Stimulated activated naive CD4-positive, alpha-beta T cell treated with Interleukin-2 at 50 U/mL for 16 hours (primary cell): ENCODE results near the gene VWA7.
"Not testable (repeated sequence)": the region's sequence is repeated elsewhere in the genome, so short reads cannot be mapped to it uniquely, and the experiment has no call there.

Source experiments
- DNase-seq: peaks from one replicate; lab custom pipeline; 2025; lab: John Stamatoyannopoulos, UW

Gene VWA7

GRCh38 chr6:31776989-31777666 lies at the start of gene VWA7:
TSS of gene VWA7 (minus strand) at chr6:31777328. CDS start at chr6:31776779, 549 bp downstream.
- DNase-seq: peak; percentile 79

DNA sequence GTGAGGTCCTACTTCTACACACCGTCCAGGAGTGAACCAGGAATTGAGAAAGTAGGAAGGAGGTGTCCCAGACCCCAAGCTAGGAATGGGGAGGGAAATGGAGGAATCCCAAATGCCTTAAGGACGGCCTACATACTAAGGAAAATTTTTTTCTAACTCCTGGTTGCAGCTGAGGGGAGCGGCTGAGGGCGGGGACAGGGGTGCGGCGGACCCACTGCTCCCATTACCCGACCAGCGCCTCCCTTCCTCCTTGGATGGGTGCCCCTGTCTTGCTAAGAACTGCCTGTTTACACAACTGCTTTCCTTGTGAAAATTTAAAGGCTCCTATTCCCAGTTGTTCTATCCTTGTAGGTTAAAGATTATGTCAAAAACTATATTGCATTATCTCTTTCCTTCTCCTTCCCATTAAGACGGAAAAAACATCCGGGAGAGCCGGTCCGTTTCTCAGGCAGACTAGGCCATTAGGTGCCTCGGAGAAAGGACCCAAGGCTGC lies 49.7 kb upstream of the VWA7 start:
- peak; percentile 44 for DNase-seq

GRCh38 chr6:31825553-31825952 lies 48.4 kb upstream of the VWA7 start:
- DNase-seq: no peak

DNA sequence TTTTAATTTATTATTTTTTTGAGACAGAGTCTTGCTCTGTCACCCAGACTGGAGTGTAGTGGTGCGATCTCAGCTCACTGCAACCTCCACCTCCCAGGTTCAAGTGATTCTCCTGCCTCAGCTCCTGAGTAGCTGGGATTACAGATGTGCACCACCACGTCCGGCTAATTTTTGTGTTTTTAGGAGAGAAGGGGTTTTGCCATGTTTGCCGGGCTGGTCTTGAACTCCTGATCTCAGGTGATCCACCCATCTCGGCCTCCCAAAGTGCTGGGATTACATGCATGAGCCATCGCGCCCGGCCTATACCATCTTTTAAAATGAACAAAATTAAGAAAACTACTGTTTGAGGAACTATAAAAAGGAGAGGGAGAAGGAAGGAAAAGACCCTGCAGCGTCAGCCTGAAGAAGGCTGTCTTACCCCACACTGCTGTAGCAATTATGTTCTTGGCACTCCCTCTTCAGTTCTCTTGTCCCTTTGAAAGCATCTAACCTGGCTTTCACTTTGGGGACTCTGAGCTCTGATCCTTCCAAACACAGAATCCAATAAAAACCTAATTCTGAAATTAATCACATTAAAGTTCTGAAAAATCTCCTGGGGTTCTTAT lies 46.6 kb upstream of the VWA7 start:
- DNase-seq: not testable (repeated sequence)

GRCh38 chr6:31822036-31822821 lies 45.1 kb upstream of the VWA7 start:
- DNase-seq: peak; percentile 69

- peak; percentile 69 for DNase-seq
Observed at GRCh38 chr6:31821301-31822035, 44.3 kb upstream of the VWA7 start.

- not testable (repeated sequence) for DNase-seq
Observed at GRCh38 chr6:31820399-31820798, 43.3 kb upstream of the VWA7 start.

DNA sequence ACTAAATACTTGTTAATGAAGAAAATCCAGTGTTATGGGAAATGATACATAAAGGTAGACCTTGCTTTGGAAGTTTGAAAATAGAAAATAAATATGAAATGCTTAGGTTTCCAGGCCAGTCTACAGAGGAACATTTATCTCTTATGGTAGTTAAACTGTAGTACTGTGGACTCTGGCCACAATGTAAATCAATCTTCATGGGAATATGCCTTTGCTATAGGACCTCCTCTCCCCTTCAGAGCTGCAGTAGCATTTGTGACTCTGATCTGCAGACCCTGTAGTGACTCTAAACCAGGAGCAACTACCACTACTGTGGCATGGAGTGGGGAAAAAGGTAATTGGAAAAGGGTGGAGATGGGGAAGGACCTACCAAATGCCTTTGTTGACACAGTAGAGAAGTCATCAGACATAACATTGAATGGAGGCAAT lies 42.8 kb upstream of the VWA7 start:
- no peak for DNase-seq

GRCh38 chr6:31817929-31818511 lies 40.9 kb upstream of the VWA7 start:
- not testable (repeated sequence) for DNase-seq

- DNase-seq: not testable (repeated sequence)
Observed at GRCh38 chr6:31817133-31817928, 40.2 kb upstream of the VWA7 start.

DNA sequence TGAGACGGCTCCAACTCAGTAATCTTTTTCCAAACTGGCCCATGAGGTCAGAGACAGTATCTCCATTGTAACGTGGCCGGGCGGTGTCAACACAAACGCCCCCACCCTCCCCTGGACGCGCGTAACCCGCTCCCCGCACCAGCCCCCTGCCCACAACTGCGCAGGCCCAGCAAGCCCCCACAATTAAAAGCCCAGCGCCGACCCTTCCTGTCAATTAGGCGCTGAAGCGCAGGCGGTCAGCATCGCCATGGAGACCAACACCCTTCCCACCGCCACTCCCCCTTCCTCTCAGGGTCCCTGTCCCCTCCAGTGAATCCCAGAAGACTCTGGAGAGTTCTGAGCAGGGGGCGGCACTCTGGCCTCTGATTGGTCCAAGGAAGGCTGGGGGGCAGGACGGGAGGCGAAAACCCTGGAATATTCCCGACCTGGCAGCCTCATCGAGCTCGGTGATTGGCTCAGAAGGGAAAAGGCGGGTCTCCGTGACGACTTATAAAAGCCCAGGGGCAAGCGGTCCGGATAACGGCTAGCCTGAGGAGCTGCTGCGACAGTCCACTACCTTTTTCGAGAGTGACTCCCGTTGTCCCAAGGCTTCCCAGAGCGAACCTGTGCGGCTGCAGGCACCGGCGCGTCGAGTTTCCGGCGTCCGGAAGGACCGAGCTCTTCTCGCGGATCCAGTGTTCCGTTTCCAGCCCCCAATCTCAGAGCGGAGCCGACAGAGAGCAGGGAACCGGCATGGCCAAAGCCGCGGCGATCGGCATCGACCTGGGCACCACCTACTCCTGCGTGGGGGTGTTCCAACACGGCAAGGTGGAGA lies 38.1 kb upstream of the VWA7 start, which contains the start of the genes HSPA1A and HSPA1L:
TSS of gene HSPA1A (plus strand) at position 519 of the 814 bp plus-strand sequence. CDS start at position 733, 214 bp downstream.
TSS of gene HSPA1L (minus strand) at position 259 of the 814 bp plus-strand sequence. CDS start 3,311 bp downstream, outside the sequence.
- peak; percentile 66 for DNase-seq

GRCh38 chr6:31814677-31815024 lies 37.5 kb upstream of the VWA7 start:
- peak; percentile 67 for DNase-seq

DNA sequence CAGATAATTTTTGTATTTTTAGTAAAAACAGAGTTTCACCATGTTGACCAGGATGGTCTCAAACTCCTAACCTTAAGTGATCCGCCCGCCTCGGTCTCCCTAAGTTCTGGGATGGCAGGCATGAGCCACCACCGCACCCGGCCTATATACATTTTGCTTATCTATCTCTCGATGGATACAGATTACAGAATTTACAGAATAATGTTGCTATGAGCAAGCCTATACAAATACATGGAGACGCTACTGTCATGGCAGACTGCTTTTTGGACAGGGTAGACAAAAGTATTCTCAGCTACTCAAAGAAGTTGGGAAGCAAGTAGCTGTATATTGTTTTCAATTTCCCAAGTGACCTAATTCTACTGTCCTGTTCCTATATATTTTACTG lies 36.3 kb upstream of the VWA7 start:
- DNase-seq: no peak

- no peak for DNase-seq
Observed at GRCh38 chr6:31811645-31812044, 34.5 kb upstream of the VWA7 start.

DNA sequence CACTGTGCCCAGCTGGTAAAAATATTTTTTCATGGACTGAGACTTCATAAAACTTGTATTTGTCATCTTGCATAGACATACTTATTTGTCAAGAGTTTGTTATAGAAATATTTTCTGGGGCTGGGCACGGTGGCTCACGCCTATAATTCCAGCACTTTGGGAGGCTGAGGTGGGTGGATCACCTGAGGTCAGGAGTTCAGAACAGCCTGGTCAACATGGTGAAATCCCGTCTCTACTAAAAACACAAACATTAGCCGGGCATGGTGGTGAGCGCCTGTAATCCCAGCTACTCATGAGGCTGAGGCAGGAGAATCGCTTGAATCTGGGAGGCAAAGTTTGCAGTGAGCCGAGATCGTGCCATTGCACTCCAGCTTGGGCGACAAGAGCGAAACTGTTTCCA lies 31.5 kb upstream of the VWA7 start:
- not testable (repeated sequence) for DNase-seq

GRCh38 chr6:31806470-31807272 lies 29.5 kb upstream of the VWA7 start, which contains the start of gene LSM2:
TSS of gene LSM2 (minus strand) at chr6:31806966. CDS start at chr6:31806757, 209 bp downstream.
- DNase-seq: peak; percentile 96

GRCh38 chr6:31805939-31806469 lies 28.9 kb upstream of the VWA7 start:
- no peak for DNase-seq
